Motor neuron (in vitro differentiated cells): ENCODE data around the gene PIGC. TPM values are rescaled to one million over a fixed set of nuclear protein-coding genes. Genes with fewer than 3 reads are reported as not detected.
A peak's percentile ranks its signal among the peaks of the same experiment; 100 is the strongest.

Source experiments
- ATAC-seq, 8 experiments: fragments of 200-7000 bp; cut with Tn5 transposase; replicated peaks in 6 of 8; 2 replicates each; pipeline ENCODE4 v1.8.0; 2021; ENCODE audit warnings: mild to moderate bottlenecking in 8 of 8, moderate library complexity in 8 of 8
- H3K27ac ChIP-seq, 2 donors: fragments of 250-450 bp; sonication (Bioruptor Pico); 2 replicates each; pipeline ENCODE4 v1.9.0; 2021; ENCODE audit warnings: antibody characterized with exemption in 2 of 2, mild to moderate bottlenecking in 2 of 2, moderate library complexity in 1 of 2
- H3K4me1 ChIP-seq, 2 donors: fragments of 250-450 bp; sonication (Bioruptor Pico); replicated peaks in 1 of 2; 2 replicates each; pipeline ENCODE4 v1.6.1; 2021; ENCODE audit warnings: antibody characterized with exemption in 2 of 2, mild to moderate bottlenecking in 2 of 2, moderate library complexity in 1 of 2
- H3K4me3 ChIP-seq, 5 donors: fragments of 250-450 bp; sonication (Bioruptor Pico); 2 replicates each; pipeline ENCODE4 v1.9.0; 2021; ENCODE audit warnings: antibody characterized with exemption in 5 of 5, mild to moderate bottlenecking in 5 of 5, moderate library complexity in 4 of 5
- WGBS, 10 experiments: fragments of 450-650 bp; shearing (Covaris generic); methylation state at CpG; one replicate each; pipeline ENCODE4 v1.0.0; 2022; 5-methylcytosine and 5-hydroxymethylcytosine counted together
- in situ Hi-C, 9 experiments: fragments of 400-800 bp; cut with MboI; loops; one replicate each; pipeline ENCODE4 v1.15.0; 2021; ENCODE audit warnings: low sequenced_read_pairs in 9 of 9, low pct_unique_long_range_greater_than_20kb in 2 of 9; ENCODE audit not compliant: unreplicated experiment in 9 of 9
- total RNA-seq, 8 experiments: library from RNA; unstranded; fragments of 300-600 nt; gene quantifications; 2 replicates each; pipeline versions ENCODE4 v1.2.3 to v1.2.4, GENCODE V29; 2022

PIGC gene
- total RNA-seq, 8 experiments from 2014 or later, result 16.3 to 46.1 (median 35.9) TPM

- no peaks in the 10 kb centered on the region for H3K4me1 ChIP-seq
- in situ Hi-C loops, result no loop called here
- WGBS, 10 experiments, result 33 to 100% (median 75%) methylated on average over 1 to 2 of the region's 2 CpGs; no CpG with 5 or more reads in 3 of the 10 experiments
Observed at GRCh38 chr1:172477216-172477615, 33.3 kb upstream of the PIGC start.

GRCh38 chr1:172476218-172476811 lies 32.4 kb upstream of the PIGC start:
- WGBS, 10 experiments, result 42 to 100% (median 84%) methylated on average over 1 to 4 of the region's 4 CpGs; no CpG with 5 or more reads in 1 of the 10 experiments
- Histone ChIP-seq H3K27ac (no peak overlapping the region), H3K4me3 (no peak overlapping the region), H3K4me1 (no peaks in the 10 kb centered on the region)
- ATAC-seq, result peak in 2 of 8 experiments; percentile 40 to 58
- in situ Hi-C loops, result no loop called here

More at GRCh38 chr1:172477216-172477615, 33.3 kb upstream of the PIGC start:
- H3K4me3 ChIP-seq, result no peak overlapping the region
- ATAC-seq, result no peak
- no peak overlapping the region for H3K27ac ChIP-seq

GRCh38 chr1:172473842-172474241 lies 30.0 kb upstream of the PIGC start:
- Histone ChIP-seq H3K4me1 (no peaks in the 10 kb centered on the region), H3K27ac (no peak overlapping the region), H3K4me3 (no peak overlapping the region)
- no peak for ATAC-seq
- in situ Hi-C loops, result loop anchor here in 3 of 9 experiments (25.0 kb wide), 2 partner anchors 213 to 238 kb away; no protein-coding TSS in a partner anchor

- Histone ChIP-seq H3K4me3 (no peak overlapping the region), H3K27ac (no peak overlapping the region), H3K4me1 (no peaks in the 10 kb centered on the region)
- ATAC-seq, result no peak
- in situ Hi-C loops, result loop anchor here in 3 of 9 experiments (25.0 kb wide), 2 partner anchors 214 to 239 kb away; no protein-coding TSS in a partner anchor
- 50 to 100% (median 97%) methylated on average over 2 to 3 of the region's 3 CpGs; no CpG with 5 or more reads in 1 of the 10 experiments for WGBS, 10 experiments
Observed at GRCh38 chr1:172473302-172473701, 29.4 kb upstream of the PIGC start.

- 0 to 100% (median 78%) methylated on average over 1 of the region's 1 CpG; no CpG with 5 or more reads in 3 of the 10 experiments for WGBS, 10 experiments
- in situ Hi-C loops, result loop anchor here in 3 of 9 experiments (25.0 kb wide), 2 partner anchors 215 to 240 kb away; no protein-coding TSS in a partner anchor
- no peak for ATAC-seq
- no peaks in the 10 kb centered on the region for H3K4me1 ChIP-seq
- H3K27ac ChIP-seq, result no peak overlapping the region
- H3K4me3 ChIP-seq, result no peak overlapping the region
Observed at GRCh38 chr1:172472495-172472894, 28.6 kb upstream of the PIGC start.

- in situ Hi-C loops, result loop anchor here in 3 of 9 experiments (25.0 kb wide), 2 partner anchors 216 to 241 kb away; no protein-coding TSS in a partner anchor
- ATAC-seq, result no peak
- no peaks in the 10 kb centered on the region for H3K4me1 ChIP-seq
- WGBS, 10 experiments, result 56 to 100% (median 83%) methylated on average over 1 of the region's 1 CpG; no CpG with 5 or more reads in 1 of the 10 experiments
- H3K4me3 ChIP-seq, result no peak overlapping the region
- H3K27ac ChIP-seq, result no peak overlapping the region
Observed at GRCh38 chr1:172471666-172472065, 27.8 kb upstream of the PIGC start.

- no peak for ATAC-seq
- WGBS, 10 experiments, result 50 to 96% (median 82%) methylated on average over 2 of the region's 2 CpGs; no CpG with 5 or more reads in 4 of the 10 experiments
- Histone ChIP-seq H3K27ac (no peak overlapping the region), H3K4me1 (no peaks in the 10 kb centered on the region), H3K4me3 (no peak overlapping the region)
- in situ Hi-C loops, result loop anchor here in 3 of 9 experiments (25.0 kb wide), 2 partner anchors 217 to 242 kb away; no protein-coding TSS in a partner anchor
Observed at GRCh38 chr1:172470149-172470548, 26.3 kb upstream of the PIGC start.

GRCh38 chr1:172469717-172470116 lies 25.8 kb upstream of the PIGC start:
- H3K4me3 ChIP-seq, result no peak overlapping the region
- no peak for ATAC-seq
- 48 to 90% (median 83%) methylated on average over 2 to 3 of the region's 3 CpGs; no CpG with 5 or more reads in 2 of the 10 experiments for whole genome bisulfite sequencing, 10 experiments
- no peak overlapping the region for H3K27ac ChIP-seq
- H3K4me1 ChIP-seq, result no peaks in the 10 kb centered on the region
- in situ Hi-C loops, result loop anchor here in 3 of 9 experiments (25.0 kb wide), 2 partner anchors 218 to 243 kb away; no protein-coding TSS in a partner anchor

GRCh38 chr1:172468296-172468695 lies 24.4 kb upstream of the PIGC start:
- H3K4me1 ChIP-seq, result no peaks in the 10 kb centered on the region
- in situ Hi-C loops, result loop anchor here in 3 of 9 experiments (25.0 kb wide), 2 partner anchors 219 to 244 kb away; no protein-coding TSS in a partner anchor
- no peak overlapping the region for H3K4me3 ChIP-seq
- ATAC-seq, result no peak
- no peak overlapping the region for H3K27ac ChIP-seq
- 29 to 91% (median 60%) methylated on average over 3 to 5 of the region's 5 CpGs; no CpG with 5 or more reads in 1 of the 10 experiments for WGBS, 10 experiments

GRCh38 chr1:172467446-172467845 lies 23.6 kb upstream of the PIGC start:
- WGBS, 10 experiments, result 14 to 100% (median 53%) methylated on average over 1 to 3 of the region's 3 CpGs; no CpG with 5 or more reads in 2 of the 10 experiments
- in situ Hi-C loops, result loop anchor here in 3 of 9 experiments (25.0 kb wide), 2 partner anchors 220 to 245 kb away; no protein-coding TSS in a partner anchor
- H3K27ac ChIP-seq, result no peak overlapping the region
- ATAC-seq, result no peak
- H3K4me3 ChIP-seq, result no peak overlapping the region
- H3K4me1 ChIP-seq, result no peaks in the 10 kb centered on the region

- H3K27ac ChIP-seq, result no peak overlapping the region
- in situ Hi-C loops, result loop anchor here in 3 of 9 experiments (25.0 kb wide), 2 partner anchors 220 to 245 kb away; no protein-coding TSS in a partner anchor
- no peak for ATAC-seq
Observed at GRCh38 chr1:172466795-172467407, 23.0 kb upstream of the PIGC start.

GRCh38 chr1:172465617-172466016 lies 21.7 kb upstream of the PIGC start:
- H3K4me3 ChIP-seq, result no peak overlapping the region
- no peak for ATAC-seq
- H3K4me1 ChIP-seq, result no peaks in the 10 kb centered on the region
- WGBS, 10 experiments, result 60 to 100% (median 83%) methylated on average over 1 of the region's 1 CpG; no CpG with 5 or more reads in 2 of the 10 experiments
- no peak overlapping the region for H3K27ac ChIP-seq
- in situ Hi-C loops, result loop anchor here in 3 of 9 experiments (25.0 kb wide), 2 partner anchors 222 to 247 kb away; no protein-coding TSS in a partner anchor

More at GRCh38 chr1:172466795-172467407, 23.0 kb upstream of the PIGC start:
- no peak overlapping the region for H3K4me3 ChIP-seq
- WGBS, 10 experiments, result 58 to 100% (median 91%) methylated on average over 1 to 3 of the region's 3 CpGs; no CpG with 5 or more reads in 1 of the 10 experiments
- no peaks in the 10 kb centered on the region for H3K4me1 ChIP-seq

GRCh38 chr1:172460887-172461315 lies 17.0 kb upstream of the PIGC start:
- ATAC-seq, result peak in 4 of 8 experiments; percentile 67 to 96 (median 82)
- Histone ChIP-seq H3K4me3 (no peak overlapping the region), H3K27ac (no peak overlapping the region), H3K4me1 (peaks cover 0 to 4% of the 10 kb centered on the region in 2 donors)
- WGBS, 10 experiments, result 0 to 83% (median 50%) methylated on average over 1 of the region's 1 CpG; no CpG with 5 or more reads in 1 of the 10 experiments
- in situ Hi-C loops, result loop anchor here in 3 of 9 experiments (25.0 kb wide), 2 partner anchors 226 to 251 kb away; no protein-coding TSS in a partner anchor
